ENCODE results near the gene SPATA32. TPM values are rescaled to one million over a fixed set of nuclear protein-coding genes. Genes with fewer than 3 reads are reported as not detected.
A peak's percentile ranks its signal among the peaks of the same experiment; 100 is the strongest.

Gene SPATA32
- total and polyA plus RNA-seq, 2 experiments from 2014 or later, result 0.45 TPM; not detected in 1

GRCh38 chr17:45225051-45225700 lies 36.7 kb downstream of the SPATA32 start:
- H3K4me3 ChIP-seq, result no peak overlapping the region
- H3K9me3 ChIP-seq (ENCODE audit: low read depth), result no peaks in the 10 kb centered on the region
- H3K27me3 ChIP-seq, result peaks cover 48% of the 10 kb centered on the region
- no peak for DNase-seq (ENCODE audit: low read depth in 1 of 2, low spot score in 1 of 2)
- no peak overlapping the region for H3K27ac ChIP-seq
- TF ChIP-seq CTCF (IDR thresholded peaks at IDR 0.05; ENCODE audit: low read depth, low read length), result no peak
- no peaks in the 10 kb centered on the region for H3K36me3 ChIP-seq
- H3K4me1 ChIP-seq (ENCODE audit: low read depth), result peaks cover 8% of the 10 kb centered on the region

DNA sequence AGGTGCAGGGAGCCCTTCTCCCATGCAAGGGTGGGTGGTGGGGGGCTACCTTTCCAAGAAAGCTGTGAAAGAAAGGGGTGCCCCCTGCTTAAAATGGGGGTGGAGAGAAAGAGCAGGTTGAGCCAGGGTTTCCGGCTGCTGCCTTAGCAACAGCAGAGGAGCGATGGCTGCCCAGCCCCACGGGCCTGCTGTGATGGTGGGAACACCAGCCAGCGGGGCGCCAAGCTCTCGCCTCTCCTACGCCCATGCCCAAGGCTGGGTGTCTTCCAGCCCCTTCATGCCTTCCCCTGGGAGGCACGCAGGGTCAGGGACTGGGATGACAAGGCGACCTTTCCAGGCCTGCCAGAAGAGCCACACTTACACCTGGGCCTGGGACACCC lies 37.2 kb downstream of the SPATA32 start:
- Histone ChIP-seq H3K4me1 (ENCODE audit: low read depth) (peaks cover 8% of the 10 kb centered on the region), H3K36me3 (no peaks in the 10 kb centered on the region), H3K27ac (no peak overlapping the region), H3K27me3 (peaks cover 53% of the 10 kb centered on the region), H3K9me3 (ENCODE audit: low read depth) (no peaks in the 10 kb centered on the region), H3K4me3 (no peak overlapping the region)
- no peak for TF ChIP-seq CTCF (IDR thresholded peaks at IDR 0.05; ENCODE audit: low read depth, low read length)
- no peak for DNase-seq (ENCODE audit: low read depth in 1 of 2, low spot score in 1 of 2)

DNA sequence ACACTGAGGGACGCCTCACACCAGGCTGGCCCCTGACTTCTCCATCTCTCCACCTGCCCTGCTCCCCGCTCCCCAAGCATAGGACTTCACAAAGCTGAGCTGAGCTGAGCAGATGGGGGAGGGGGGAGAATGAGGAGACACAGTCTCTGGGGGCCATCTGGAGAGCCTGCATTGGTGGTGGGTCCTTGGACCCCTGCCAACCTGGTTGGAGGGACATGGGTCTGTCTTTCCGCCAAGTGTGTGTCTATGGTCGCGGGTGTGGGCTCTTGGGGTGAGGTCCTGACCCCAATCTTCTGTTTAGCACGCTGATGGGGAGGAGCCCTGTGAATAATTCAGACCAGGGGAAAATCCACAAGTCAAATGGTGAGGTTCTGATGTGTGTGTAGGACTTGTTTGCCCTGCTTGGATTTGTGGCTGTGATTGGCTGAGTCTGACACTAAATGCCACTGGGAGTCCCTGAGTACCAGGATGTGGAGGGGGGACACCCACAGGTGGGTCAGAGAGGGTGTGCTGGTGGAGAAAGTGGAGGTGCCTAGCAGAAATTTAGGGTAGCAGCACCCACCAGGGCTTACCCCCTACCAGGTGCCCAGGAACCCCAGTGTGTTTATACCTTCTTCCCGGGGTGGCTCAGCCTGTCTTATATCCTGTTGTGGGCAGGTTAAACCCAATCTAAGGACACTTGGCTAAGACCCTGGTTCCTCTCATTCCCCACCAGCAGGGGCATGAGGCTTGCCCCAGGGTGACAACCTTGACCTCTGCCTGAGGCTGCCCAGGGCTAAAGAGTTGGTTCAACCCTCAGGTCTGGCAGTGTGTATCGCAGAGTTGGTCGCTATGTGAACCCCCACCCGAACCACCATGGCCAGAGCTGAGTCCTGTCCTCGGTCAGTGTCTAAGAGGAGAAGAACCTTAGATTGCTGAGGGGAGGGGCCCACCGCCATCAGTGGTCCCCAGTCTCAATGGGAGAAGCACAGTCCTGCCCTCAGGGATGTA lies 38.1 kb downstream of the SPATA32 start:
- Histone ChIP-seq H3K9me3 (ENCODE audit: low read depth) (no peaks in the 10 kb centered on the region), H3K4me3 (no peak overlapping the region), H3K27ac (no peak overlapping the region), H3K36me3 (no peaks in the 10 kb centered on the region), H3K27me3 (peaks cover 60% of the 10 kb centered on the region), H3K4me1 (ENCODE audit: low read depth) (peaks cover 8% of the 10 kb centered on the region)
- TF ChIP-seq CTCF (IDR thresholded peaks at IDR 0.05; ENCODE audit: low read depth, low read length), result no peak
- DNase-seq (ENCODE audit: low read depth in 1 of 2, low spot score in 1 of 2), result no peak

DNA sequence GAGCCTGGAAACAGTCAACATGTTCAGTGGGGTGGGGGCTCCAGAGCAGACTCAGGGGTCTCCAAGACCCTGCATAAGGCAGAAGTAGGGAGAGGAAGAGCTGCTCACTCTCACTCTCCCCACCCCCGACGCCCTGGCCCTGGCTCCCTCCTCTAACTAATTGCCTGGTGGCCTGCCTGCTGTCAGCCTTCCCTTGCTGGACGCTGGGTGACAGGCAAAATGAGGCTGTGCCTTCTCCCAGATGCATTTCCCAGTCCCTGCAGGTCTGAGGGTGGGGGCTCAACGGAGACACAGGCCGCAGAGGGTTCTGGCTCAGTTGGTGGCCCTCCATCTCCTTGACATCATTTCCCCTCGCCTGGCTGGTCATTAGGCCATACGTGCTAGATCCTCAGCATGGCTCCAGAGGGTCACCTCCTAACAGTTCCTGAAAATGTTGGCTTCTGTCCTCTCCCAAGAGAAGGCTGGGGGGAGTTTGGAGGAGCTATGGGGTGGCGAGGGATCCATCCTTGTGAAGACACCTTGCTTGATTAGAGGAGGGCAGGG lies 38.8 kb downstream of the SPATA32 start:
- DNase-seq (ENCODE audit: low read depth in 1 of 2, low spot score in 1 of 2), result no peak
- peaks cover 63% of the 10 kb centered on the region for H3K27me3 ChIP-seq
- H3K27ac ChIP-seq, result no peak overlapping the region
- H3K4me3 ChIP-seq, result no peak overlapping the region
- TF ChIP-seq CTCF (IDR thresholded peaks at IDR 0.05; ENCODE audit: low read depth, low read length), result no peak
- H3K36me3 ChIP-seq, result no peaks in the 10 kb centered on the region
- no peaks in the 10 kb centered on the region for H3K9me3 ChIP-seq (ENCODE audit: low read depth)
- H3K4me1 ChIP-seq (ENCODE audit: low read depth), result peaks cover 4% of the 10 kb centered on the region

DNA sequence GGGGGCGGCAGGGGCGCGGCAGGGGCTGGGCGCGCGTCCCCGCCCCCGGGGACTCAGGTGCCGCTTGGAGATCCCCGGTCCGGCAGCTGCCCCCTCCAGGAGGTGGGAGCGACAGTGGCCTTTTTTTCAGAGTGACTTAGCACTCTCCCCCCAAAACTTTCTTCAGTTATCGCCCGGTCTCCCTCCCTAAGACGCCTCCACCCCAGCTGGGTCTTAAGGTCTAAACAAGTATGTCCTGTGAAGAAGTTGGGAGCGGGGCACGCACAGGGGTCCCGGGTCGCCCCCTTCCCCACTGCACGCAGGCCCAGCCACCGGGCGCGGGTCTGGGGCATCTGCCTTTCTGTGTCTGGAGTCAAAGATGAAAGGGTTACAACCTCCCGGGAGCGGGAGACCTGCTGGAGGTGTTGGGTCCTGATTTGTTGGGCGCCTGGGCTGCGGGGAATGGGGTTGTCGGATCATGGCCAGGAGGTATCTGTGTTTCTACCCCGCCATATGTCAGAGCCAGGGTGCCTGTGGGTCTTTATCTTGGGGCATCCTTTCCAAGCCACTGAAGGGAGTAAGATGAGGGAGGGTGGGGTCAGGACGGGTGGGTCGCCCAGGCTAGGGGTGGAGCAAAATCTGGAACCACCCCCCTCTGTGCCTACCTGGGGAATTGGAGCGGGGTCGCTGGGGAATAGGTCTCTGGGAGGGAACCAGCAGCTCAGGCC lies 39.5 kb downstream of the SPATA32 start:
- H3K36me3 ChIP-seq, result no peaks in the 10 kb centered on the region
- peak overlapping the region; percentile 78 for H3K4me3 ChIP-seq
- peaks cover 65% of the 10 kb centered on the region for H3K27me3 ChIP-seq
- no peak overlapping the region for H3K27ac ChIP-seq
- H3K9me3 ChIP-seq (ENCODE audit: low read depth), result no peaks in the 10 kb centered on the region
- TF ChIP-seq CTCF (IDR thresholded peaks at IDR 0.05; ENCODE audit: low read depth, low read length), result no peak
- H3K4me1 ChIP-seq (ENCODE audit: low read depth), result no peaks in the 10 kb centered on the region
- DNase-seq (ENCODE audit: low read depth in 1 of 2, low spot score in 1 of 2), result no peak

Data from cardiac muscle cell (in vitro differentiated cells and primary cell).